Fibroblast of villous mesenchyme (primary cell): ENCODE data around the gene NUDC. TPM values are rescaled to one million over a fixed set of nuclear protein-coding genes. Genes with fewer than 3 reads are reported as not detected.

Experiments used
- DNase-seq: peaks from one replicate; pipeline ENCODE4 v3.0.0-alpha.2; 2010; ENCODE audit warnings: low read depth
- H3K4me3 ChIP-seq: 2 replicates; pipeline ENCODE4 v1.5.1; 2011; ENCODE audit warnings: low read depth, mild to moderate bottlenecking, low read length
- total RNA-seq: library from RNA; depleted of rRNA; stranded (reverse); fragments of >200 nt; gene quantifications from 2 replicates; pipeline ENCODE4 v1.2.3, GENCODE V29; 2012
- TF ChIP-seq, protein P1 (sequence below): IDR thresholded peaks from 2 replicates; pipeline ENCODE4 v1.5.1; 2012; ENCODE audit warnings: low read depth, mild to moderate bottlenecking, low read length; ENCODE audit not compliant: insufficient read depth

Gene NUDC
- total RNA-seq, 1 donor, result 19.0 TPM

DNA sequence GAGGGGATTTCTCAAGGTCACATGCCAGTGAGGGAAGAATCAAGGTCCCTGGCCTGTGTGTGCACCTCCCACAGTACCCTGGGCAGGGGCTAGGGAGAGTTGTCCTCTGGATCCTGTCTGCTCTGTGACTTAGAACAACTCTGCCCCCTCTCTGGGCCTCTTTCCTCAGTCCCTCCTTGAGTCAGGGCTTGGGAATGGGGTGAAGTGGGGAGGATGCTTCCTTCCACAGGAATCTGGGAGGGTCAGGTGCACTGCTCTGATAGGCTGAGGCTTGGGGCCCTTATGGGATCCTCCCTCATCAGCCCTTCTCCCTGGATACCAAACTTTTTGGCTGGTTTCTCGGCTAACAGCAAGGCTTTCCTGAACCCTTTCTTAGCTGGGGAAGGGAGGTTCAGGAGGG is 74.5 kb downstream of the NUDC start:
- H3K4me3 ChIP-seq, result peak overlapping the region; percentile 24
- DNase-seq, result no peak
- TF ChIP-seq, protein P1, sequence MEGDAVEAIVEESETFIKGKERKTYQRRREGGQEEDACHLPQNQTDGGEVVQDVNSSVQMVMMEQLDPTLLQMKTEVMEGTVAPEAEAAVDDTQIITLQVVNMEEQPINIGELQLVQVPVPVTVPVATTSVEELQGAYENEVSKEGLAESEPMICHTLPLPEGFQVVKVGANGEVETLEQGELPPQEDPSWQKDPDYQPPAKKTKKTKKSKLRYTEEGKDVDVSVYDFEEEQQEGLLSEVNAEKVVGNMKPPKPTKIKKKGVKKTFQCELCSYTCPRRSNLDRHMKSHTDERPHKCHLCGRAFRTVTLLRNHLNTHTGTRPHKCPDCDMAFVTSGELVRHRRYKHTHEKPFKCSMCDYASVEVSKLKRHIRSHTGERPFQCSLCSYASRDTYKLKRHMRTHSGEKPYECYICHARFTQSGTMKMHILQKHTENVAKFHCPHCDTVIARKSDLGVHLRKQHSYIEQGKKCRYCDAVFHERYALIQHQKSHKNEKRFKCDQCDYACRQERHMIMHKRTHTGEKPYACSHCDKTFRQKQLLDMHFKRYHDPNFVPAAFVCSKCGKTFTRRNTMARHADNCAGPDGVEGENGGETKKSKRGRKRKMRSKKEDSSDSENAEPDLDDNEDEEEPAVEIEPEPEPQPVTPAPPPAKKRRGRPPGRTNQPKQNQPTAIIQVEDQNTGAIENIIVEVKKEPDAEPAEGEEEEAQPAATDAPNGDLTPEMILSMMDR, result no peak

Other genes with a start within 250 kb of the NUDC start
- 24.8 and 31.1 TPM in 2 replicates for gene ARID1A, start 225.7 kb upstream of the NUDC start, total RNA-seq
- 10.3 and 16.8 TPM in 2 replicates for gene PIGV, start 133.8 kb upstream of the NUDC start, total RNA-seq
- gene ZDHHC18, start 95.1 kb upstream of the NUDC start, total RNA-seq, result 10.3 and 16.4 TPM in 2 replicates
- 0.32 and 0.43 TPM in 2 replicates for gene SFN, start 58.6 kb upstream of the NUDC start, total RNA-seq
- gene GPN2, start 31.5 kb upstream of the NUDC start, total RNA-seq, result 9.5 and 11.9 TPM in 2 replicates
- gene GPATCH3, start 21.3 kb upstream of the NUDC start, total RNA-seq, result 7.3 and 8.7 TPM in 2 replicates
- not detected in 2 replicates for gene NR0B2, start 7.8 kb upstream of the NUDC start, total RNA-seq
- gene KDF1, start 38.7 kb downstream of the NUDC start, total RNA-seq, result not detected in 2 replicates
- 13.2 and 27.6 TPM in 2 replicates for gene TRNP1, start 71.9 kb downstream of the NUDC start, total RNA-seq
- gene TENT5B, start 91.1 kb downstream of the NUDC start, total RNA-seq, result 9.7 and 15.5 TPM in 2 replicates
- 6.0 and 7.4 TPM in 2 replicates for gene SLC9A1, start 233.4 kb downstream of the NUDC start, total RNA-seq